Breast epithelium (tissue), 4 donors: ENCODE data around the gene OTUD5. TPM values are rescaled to one million over a fixed set of nuclear protein-coding genes. Genes with fewer than 3 reads are reported as not detected.

Experiments
- DNase-seq, 2 donors: peaks; one replicate each; pipeline ENCODE4 v3.0.0-alpha.2; 2019; ENCODE audit warnings: low spot score in 2 of 2
- H3K27ac ChIP-seq, 2 donors: fragments of 200-600 bp; sonication (generic) in 1 of 2; one replicate each; pipeline ENCODE4 v1.5.1; 2016 to 2019; ENCODE audit warnings: mild to moderate bottlenecking in 1 of 2
- H3K27me3 ChIP-seq, 2 donors: fragments of 200-600 bp; sonication (generic) in 1 of 2; one replicate each; pipeline versions ENCODE4 v1.5.1 to v1.6.0; 2017 to 2019; ENCODE audit warnings: control low read depth in 1 of 2, mild to moderate bottlenecking in 1 of 2
- H3K36me3 ChIP-seq: fragments of 200-600 bp; one replicate; pipeline ENCODE4 v1.5.1; 2019
- H3K4me1 ChIP-seq, 2 donors: fragments of 200-600 bp; sonication (generic); one replicate each; pipeline ENCODE4 v1.5.1; 2016 to 2019; ENCODE audit warnings: control low read depth in 1 of 2
- H3K4me3 ChIP-seq, 3 donors: fragments of 200-600 bp; sonication (generic); 1 replicate in 2 of 3; 2 replicates in 1 of 3; pipeline ENCODE4 v1.5.1; 2016 to 2019; ENCODE audit warnings: mild to moderate bottlenecking in 3 of 3, moderate library complexity in 2 of 3
- H3K9me3 ChIP-seq, 2 donors: fragments of 200-600 bp; sonication (generic) in 1 of 2; one replicate each; pipeline ENCODE4 v1.5.1; 2016 to 2019; ENCODE audit warnings: control low read depth in 1 of 2
- CTCF ChIP-seq, 3 donors: fragments of 450-650 bp; IDR thresholded peaks; one replicate each; pipeline ENCODE4 v1.5.1; 2016 to 2017; ENCODE audit warnings: antibody characterized with exemption in 3 of 3, mild to moderate bottlenecking in 3 of 3, moderate library complexity in 3 of 3
- POLR2A ChIP-seq: fragments of 450-650 bp; IDR thresholded peaks from one replicate; pipeline ENCODE4 v1.6.1; 2016; ENCODE audit warnings: antibody characterized with exemption, mild to moderate bottlenecking, moderate library complexity
- POLR2AphosphoS5 ChIP-seq, 3 donors: sonication (generic); formaldehyde crosslinking; IDR thresholded peaks; one replicate each; pipeline ENCODE4 v1.6.1; 2017; ENCODE audit warnings: antibody characterized with exemption in 3 of 3
- intact Hi-C: fragments of 100-400 bp; cut with DNase I; formaldehyde crosslinking; loops from one replicate; pipeline ENCODE4 v1.15.1; 2023; ENCODE audit warnings: low total_unique reads
- total RNA-seq, 3 donors: library from RNA; depleted of rRNA; stranded (reverse); fragments of >200 nt; gene quantifications; one replicate each; pipeline ENCODE4 v1.1.0, GENCODE V29; 2016

Gene OTUD5
- total RNA-seq, 3 donors from 2014 or later: 35.8 to 37.9 (median 36.1) TPM

DNA sequence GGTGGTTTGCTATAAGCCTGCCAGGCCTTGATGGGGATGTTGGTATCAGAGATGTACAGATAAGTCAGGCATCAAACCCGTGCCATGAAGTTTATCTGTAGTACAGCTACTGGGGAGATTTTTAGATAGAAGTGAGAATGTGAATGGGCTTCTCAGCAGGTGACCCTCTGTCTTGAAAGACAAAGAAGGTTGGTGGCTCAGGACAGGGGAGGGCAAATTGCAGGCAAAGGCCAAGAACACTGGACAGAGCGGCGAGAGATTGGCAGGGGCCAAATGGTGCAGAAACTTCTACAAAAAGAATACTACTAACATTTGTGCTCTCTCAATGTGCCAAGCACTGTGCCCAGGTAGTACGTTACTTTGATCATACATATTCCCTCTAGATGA is 36.7 kb downstream of the OTUD5 start:
- no peak for DNase-seq
- Histone ChIP-seq H3K9me3 (no peaks in the 10 kb centered on the region), H3K27ac (no peak overlapping the region), H3K36me3 (no peaks in the 10 kb centered on the region), H3K27me3 (peaks cover 0 to 40% of the 10 kb centered on the region in 2 donors), H3K4me3 (no peak overlapping the region), H3K4me1 (no peaks in the 10 kb centered on the region)
- intact Hi-C loops: no loop called here
- no peak for TF ChIP-seq CTCF (IDR thresholded peaks at IDR 0.05)
- no peak for TF ChIP-seq POLR2AphosphoS5 (IDR thresholded peaks at IDR 0.05)
- no peak for TF ChIP-seq POLR2A

- Histone ChIP-seq H3K9me3 (no peaks in the 10 kb centered on the region), H3K36me3 (no peaks in the 10 kb centered on the region), H3K4me3 (peak overlapping the region in 1 of 3 donors; percentile 78), H3K27ac (peak overlapping the region; percentile 74 to 89), H3K27me3 (peaks cover 0 to 40% of the 10 kb centered on the region in 2 donors), H3K4me1 (no peaks in the 10 kb centered on the region)
- no peak for TF ChIP-seq POLR2AphosphoS5 (IDR thresholded peaks at IDR 0.05)
- TF ChIP-seq POLR2A: no peak
- TF ChIP-seq CTCF (IDR thresholded peaks at IDR 0.05): no peak
- no peak for DNase-seq
- intact Hi-C loops: no loop called here
Measured at GRCh38 chrX:48919947-48920717, 37.3 kb downstream of the OTUD5 start.

GRCh38 chrX:48919360-48919841 is 38.0 kb downstream of the OTUD5 start:
- peak overlapping the region; percentile 52 to 78 (median 59) for H3K4me3 ChIP-seq
- peaks cover 0 to 40% of the 10 kb centered on the region in 2 donors for H3K27me3 ChIP-seq
- DNase-seq: no peak
- no peaks in the 10 kb centered on the region for H3K36me3 ChIP-seq
- H3K27ac ChIP-seq: peak overlapping the region; percentile 74 to 89
- TF ChIP-seq POLR2A: no peak
- TF ChIP-seq CTCF (IDR thresholded peaks at IDR 0.05): no peak
- no peak for TF ChIP-seq POLR2AphosphoS5 (IDR thresholded peaks at IDR 0.05)
- intact Hi-C loops: no loop called here
- H3K4me1 ChIP-seq: no peaks in the 10 kb centered on the region
- no peaks in the 10 kb centered on the region for H3K9me3 ChIP-seq

- Histone ChIP-seq H3K36me3 (no peaks in the 10 kb centered on the region), H3K9me3 (no peaks in the 10 kb centered on the region), H3K4me1 (no peaks in the 10 kb centered on the region), H3K4me3 (peak within 1 kb of the TSS; percentile 52 to 78 (median 59)), H3K27me3 (peaks cover 0 to 36% of the 10 kb centered on the region in 2 donors), H3K27ac (peak within 1 kb of the TSS; percentile 74 to 89)
- TF ChIP-seq CTCF (IDR thresholded peaks at IDR 0.05) (no peak), POLR2A (peak; percentile 51), POLR2AphosphoS5 (IDR thresholded peaks at IDR 0.05) (peak; percentile 59 to 71 (median 60))
- DNase-seq: peak; percentile 87 to 92
- intact Hi-C loops: no loop called here
Measured at GRCh38 chrX:48918643-48919340, 38.6 kb downstream of the OTUD5 start, which contains the start of gene PIM2. Gene PIM2 (minus strand): TSS chrX:48919024. CDS start chrX:48918834, 190 bp downstream.

GRCh38 chrX:48918301-48918642 is 39.1 kb downstream of the OTUD5 start:
- H3K36me3 ChIP-seq: no peaks in the 10 kb centered on the region
- intact Hi-C loops: no loop called here
- H3K27me3 ChIP-seq: peaks cover 0 to 30% of the 10 kb centered on the region in 2 donors
- peak overlapping the region; percentile 52 to 78 (median 59) for H3K4me3 ChIP-seq
- no peak for DNase-seq
- H3K9me3 ChIP-seq: no peaks in the 10 kb centered on the region
- no peaks in the 10 kb centered on the region for H3K4me1 ChIP-seq
- TF ChIP-seq POLR2AphosphoS5 (IDR thresholded peaks at IDR 0.05) (no peak), CTCF (IDR thresholded peaks at IDR 0.05) (no peak), POLR2A (no peak)
- H3K27ac ChIP-seq: peak overlapping the region; percentile 74 to 89
